HEK293 (cell line): ENCODE measurements around the gene WDR91.

Experiments used
- EGR2 ChIP-seq: fragments of 450-650 bp; formaldehyde crosslinking; IDR thresholded peaks from 2 replicates; pipeline ENCODE4 v1.5.1; 2016; ENCODE audit warnings: low read depth, missing biosample characterization, missing genetic modification characterization
- GFI1B ChIP-seq: fragments of 450-650 bp; formaldehyde crosslinking; IDR thresholded peaks from 2 replicates; pipeline ENCODE4 v1.5.1; 2016; ENCODE audit warnings: missing biosample characterization, missing genetic modification characterization
- GLIS2 ChIP-seq: fragments of 450-650 bp; formaldehyde crosslinking; IDR thresholded peaks from 2 replicates; pipeline ENCODE4 v1.5.1; 2016; ENCODE audit warnings: missing biosample characterization, missing genetic modification characterization
- ZNF112 ChIP-seq: fragments of 450-650 bp; formaldehyde crosslinking; IDR thresholded peaks from 2 replicates; pipeline ENCODE4 v1.5.0; 2017; ENCODE audit warnings: missing biosample characterization, missing genetic modification characterization
- ZNF140 ChIP-seq: fragments of 450-650 bp; formaldehyde crosslinking; IDR thresholded peaks from 2 replicates; pipeline ENCODE4 v1.5.1; 2016; ENCODE audit warnings: missing biosample characterization, missing genetic modification characterization
- ZNF23 ChIP-seq: fragments of 450-650 bp; formaldehyde crosslinking; IDR thresholded peaks from 2 replicates; pipeline ENCODE4 v1.5.1; 2016; ENCODE audit warnings: missing biosample characterization, missing genetic modification characterization, borderline replicate concordance
- ZNF239 ChIP-seq: fragments of 450-650 bp; formaldehyde crosslinking; IDR thresholded peaks from 2 replicates; pipeline ENCODE4 v1.5.1; 2016; ENCODE audit warnings: missing biosample characterization, missing genetic modification characterization
- ZNF24 ChIP-seq: fragments of 450-650 bp; formaldehyde crosslinking; IDR thresholded peaks from 2 replicates; pipeline ENCODE4 v1.5.1; 2016; ENCODE audit warnings: missing biosample characterization, missing genetic modification characterization
- ZNF266 ChIP-seq: fragments of 450-650 bp; formaldehyde crosslinking; IDR thresholded peaks from 2 replicates; pipeline ENCODE4 v1.5.1; 2016; ENCODE audit warnings: missing biosample characterization, missing genetic modification characterization, low read depth
- ZNF600 ChIP-seq: fragments of 450-650 bp; formaldehyde crosslinking; IDR thresholded peaks from 2 replicates; pipeline ENCODE4 v1.5.1; 2016; ENCODE audit warnings: missing biosample characterization, missing genetic modification characterization
- ZNF629 ChIP-seq: fragments of 450-650 bp; formaldehyde crosslinking; IDR thresholded peaks from 2 replicates; pipeline ENCODE4 v1.5.1; 2017; ENCODE audit warnings: missing biosample characterization, missing genetic modification characterization
- ZNF76 ChIP-seq: fragments of 450-650 bp; formaldehyde crosslinking; IDR thresholded peaks from 2 replicates; pipeline ENCODE4; 2016; ENCODE audit warnings: low read depth, missing biosample characterization, missing genetic modification characterization, borderline replicate concordance
- ZNF843 ChIP-seq: fragments of 450-650 bp; formaldehyde crosslinking; IDR thresholded peaks from 2 replicates; pipeline ENCODE4 v1.5.1; 2016; ENCODE audit warnings: missing biosample characterization, missing genetic modification characterization
- TF ChIP-seq, protein P1 (sequence below): fragments of 450-650 bp; formaldehyde crosslinking; conservative IDR thresholded peaks from 2 replicates; pipeline ENCODE4 v1.5.1; 2016; ENCODE audit warnings: low read depth, missing biosample characterization, missing genetic modification characterization
- TF ChIP-seq, protein P2 (sequence below): fragments of 450-650 bp; formaldehyde crosslinking; IDR thresholded peaks from 2 replicates; pipeline ENCODE4 v1.5.1; 2016; ENCODE audit warnings: missing biosample characterization, missing genetic modification characterization
- TF ChIP-seq, protein P3 (sequence below): fragments of 450-650 bp; formaldehyde crosslinking; IDR thresholded peaks from 2 replicates; pipeline ENCODE4 v1.5.1; 2017; ENCODE audit warnings: missing biosample characterization, missing genetic modification characterization
- TF ChIP-seq, protein P4 (sequence below): fragments of 450-650 bp; formaldehyde crosslinking; IDR thresholded peaks from 2 replicates; pipeline ENCODE4 v1.5.1; 2016; ENCODE audit warnings: missing biosample characterization, missing genetic modification characterization
- TF ChIP-seq, protein P5 (sequence below): fragments of 450-650 bp; formaldehyde crosslinking; IDR thresholded peaks from 2 replicates; pipeline ENCODE4 v1.5.1; 2016; ENCODE audit warnings: missing biosample characterization, missing genetic modification characterization
- TF ChIP-seq, protein P6 (sequence below): fragments of 450-650 bp; formaldehyde crosslinking; IDR thresholded peaks from 2 replicates; pipeline ENCODE4 v1.5.1; 2016; ENCODE audit warnings: missing biosample characterization, missing genetic modification characterization
- TF ChIP-seq, protein P7 (sequence below): sonication (generic); formaldehyde crosslinking; IDR thresholded peaks from 2 replicates; pipeline ENCODE4 v1.8.1; 2022; ENCODE audit warnings: mild to moderate bottlenecking, moderate library complexity, missing genetic modification reagents
- TF ChIP-seq, protein P8 (sequence below): fragments of 450-650 bp; formaldehyde crosslinking; IDR thresholded peaks from 2 replicates; pipeline ENCODE4 v1.5.1; 2016; ENCODE audit warnings: missing biosample characterization, missing genetic modification characterization, borderline replicate concordance

The WDR91 gene

DNA sequence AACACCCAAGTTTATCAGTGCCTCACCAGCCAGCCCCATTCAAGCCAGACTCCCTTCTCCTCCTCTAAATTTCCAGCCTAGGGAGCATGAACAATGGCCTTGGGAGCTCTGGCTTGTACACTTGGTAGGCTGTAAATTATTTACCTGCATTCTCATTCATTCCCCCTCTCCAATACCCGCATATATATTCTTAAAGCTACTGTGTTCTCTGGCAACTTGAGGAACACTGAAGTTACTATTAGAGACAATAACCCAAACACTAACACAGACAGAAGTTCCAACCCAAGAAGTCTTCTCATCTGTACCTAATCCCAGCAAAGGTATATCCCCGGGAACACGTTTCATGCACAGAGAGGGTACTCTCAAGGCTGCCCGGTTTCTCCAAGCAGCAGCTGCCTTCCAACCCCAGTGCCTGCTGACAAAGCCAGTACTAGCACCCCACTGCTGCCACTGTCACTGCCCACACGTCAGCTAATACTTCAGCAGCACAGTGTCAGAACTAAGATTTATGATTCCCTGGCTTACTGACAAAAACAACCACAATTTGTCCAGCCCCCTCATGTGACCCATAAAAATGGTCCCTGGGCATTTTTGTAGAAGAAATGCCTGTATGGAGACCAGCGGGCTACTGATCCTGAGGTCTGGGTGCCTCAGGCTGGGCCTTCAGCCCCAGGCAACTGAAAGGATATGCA lies 3.1 kb downstream of the WDR91 start (continued):
- TF ChIP-seq, protein P1, sequence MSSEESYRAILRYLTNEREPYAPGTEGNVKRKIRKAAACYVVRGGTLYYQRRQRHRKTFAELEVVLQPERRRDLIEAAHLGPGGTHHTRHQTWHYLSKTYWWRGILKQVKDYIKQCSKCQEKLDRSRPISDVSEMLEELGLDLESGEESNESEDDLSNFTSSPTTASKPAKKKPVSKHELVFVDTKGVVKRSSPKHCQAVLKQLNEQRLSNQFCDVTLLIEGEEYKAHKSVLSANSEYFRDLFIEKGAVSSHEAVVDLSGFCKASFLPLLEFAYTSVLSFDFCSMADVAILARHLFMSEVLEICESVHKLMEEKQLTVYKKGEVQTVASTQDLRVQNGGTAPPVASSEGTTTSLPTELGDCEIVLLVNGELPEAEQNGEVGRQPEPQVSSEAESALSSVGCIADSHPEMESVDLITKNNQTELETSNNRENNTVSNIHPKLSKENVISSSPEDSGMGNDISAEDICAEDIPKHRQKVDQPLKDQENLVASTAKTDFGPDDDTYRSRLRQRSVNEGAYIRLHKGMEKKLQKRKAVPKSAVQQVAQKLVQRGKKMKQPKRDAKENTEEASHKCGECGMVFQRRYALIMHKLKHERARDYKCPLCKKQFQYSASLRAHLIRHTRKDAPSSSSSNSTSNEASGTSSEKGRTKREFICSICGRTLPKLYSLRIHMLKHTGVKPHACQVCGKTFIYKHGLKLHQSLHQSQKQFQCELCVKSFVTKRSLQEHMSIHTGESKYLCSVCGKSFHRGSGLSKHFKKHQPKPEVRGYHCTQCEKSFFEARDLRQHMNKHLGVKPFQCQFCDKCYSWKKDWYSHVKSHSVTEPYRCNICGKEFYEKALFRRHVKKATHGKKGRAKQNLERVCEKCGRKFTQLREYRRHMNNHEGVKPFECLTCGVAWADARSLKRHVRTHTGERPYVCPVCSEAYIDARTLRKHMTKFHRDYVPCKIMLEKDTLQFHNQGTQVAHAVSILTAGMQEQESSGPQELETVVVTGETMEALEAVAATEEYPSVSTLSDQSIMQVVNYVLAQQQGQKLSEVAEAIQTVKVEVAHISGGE = no peak
- TF ChIP-seq, protein P2, sequence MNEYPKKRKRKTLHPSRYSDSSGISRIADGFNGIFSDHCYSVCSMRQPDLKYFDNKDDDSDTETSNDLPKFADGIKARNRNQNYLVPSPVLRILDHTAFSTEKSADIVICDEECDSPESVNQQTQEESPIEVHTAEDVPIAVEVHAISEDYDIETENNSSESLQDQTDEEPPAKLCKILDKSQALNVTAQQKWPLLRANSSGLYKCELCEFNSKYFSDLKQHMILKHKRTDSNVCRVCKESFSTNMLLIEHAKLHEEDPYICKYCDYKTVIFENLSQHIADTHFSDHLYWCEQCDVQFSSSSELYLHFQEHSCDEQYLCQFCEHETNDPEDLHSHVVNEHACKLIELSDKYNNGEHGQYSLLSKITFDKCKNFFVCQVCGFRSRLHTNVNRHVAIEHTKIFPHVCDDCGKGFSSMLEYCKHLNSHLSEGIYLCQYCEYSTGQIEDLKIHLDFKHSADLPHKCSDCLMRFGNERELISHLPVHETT (tag by site-specific recombination) = no peak
- TF ChIP-seq ZNF266 (tag by site-specific recombination) (no peak), ZNF239 (tag by site-specific recombination) (no peak), ZNF112 (tag by site-specific recombination) (no peak), EGR2 (tag by site-specific recombination) (0 out of 2 replicates have a peak, but pooled peaks have one; percentile 39), ZNF76 (no peak), GLIS2 (tag by site-specific recombination) (no peak), ZNF600 (tag by site-specific recombination) (peak; percentile 41; the same call in 1 of the 2 replicates), GFI1B (tag by site-specific recombination) (no peak), ZNF843 (tag by site-specific recombination) (0 out of 2 replicates have a peak, but pooled peaks have one; percentile 44), ZNF24 (tag by site-specific recombination) (0 out of 2 replicates have a peak, but pooled peaks have one; percentile 41), ZNF23 (tag by site-specific recombination) (no peak), ZNF629 (tag by site-specific recombination) (peak; percentile 47; the same call in 1 of the 2 replicates), ZNF140 (tag by site-specific recombination) (no peak)
- TF ChIP-seq, protein P3, sequence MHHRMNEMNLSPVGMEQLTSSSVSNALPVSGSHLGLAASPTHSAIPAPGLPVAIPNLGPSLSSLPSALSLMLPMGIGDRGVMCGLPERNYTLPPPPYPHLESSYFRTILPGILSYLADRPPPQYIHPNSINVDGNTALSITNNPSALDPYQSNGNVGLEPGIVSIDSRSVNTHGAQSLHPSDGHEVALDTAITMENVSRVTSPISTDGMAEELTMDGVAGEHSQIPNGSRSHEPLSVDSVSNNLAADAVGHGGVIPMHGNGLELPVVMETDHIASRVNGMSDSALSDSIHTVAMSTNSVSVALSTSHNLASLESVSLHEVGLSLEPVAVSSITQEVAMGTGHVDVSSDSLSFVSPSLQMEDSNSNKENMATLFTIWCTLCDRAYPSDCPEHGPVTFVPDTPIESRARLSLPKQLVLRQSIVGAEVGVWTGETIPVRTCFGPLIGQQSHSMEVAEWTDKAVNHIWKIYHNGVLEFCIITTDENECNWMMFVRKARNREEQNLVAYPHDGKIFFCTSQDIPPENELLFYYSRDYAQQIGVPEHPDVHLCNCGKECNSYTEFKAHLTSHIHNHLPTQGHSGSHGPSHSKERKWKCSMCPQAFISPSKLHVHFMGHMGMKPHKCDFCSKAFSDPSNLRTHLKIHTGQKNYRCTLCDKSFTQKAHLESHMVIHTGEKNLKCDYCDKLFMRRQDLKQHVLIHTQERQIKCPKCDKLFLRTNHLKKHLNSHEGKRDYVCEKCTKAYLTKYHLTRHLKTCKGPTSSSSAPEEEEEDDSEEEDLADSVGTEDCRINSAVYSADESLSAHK (tag by site-specific recombination) = no peak
- TF ChIP-seq, protein P4, sequence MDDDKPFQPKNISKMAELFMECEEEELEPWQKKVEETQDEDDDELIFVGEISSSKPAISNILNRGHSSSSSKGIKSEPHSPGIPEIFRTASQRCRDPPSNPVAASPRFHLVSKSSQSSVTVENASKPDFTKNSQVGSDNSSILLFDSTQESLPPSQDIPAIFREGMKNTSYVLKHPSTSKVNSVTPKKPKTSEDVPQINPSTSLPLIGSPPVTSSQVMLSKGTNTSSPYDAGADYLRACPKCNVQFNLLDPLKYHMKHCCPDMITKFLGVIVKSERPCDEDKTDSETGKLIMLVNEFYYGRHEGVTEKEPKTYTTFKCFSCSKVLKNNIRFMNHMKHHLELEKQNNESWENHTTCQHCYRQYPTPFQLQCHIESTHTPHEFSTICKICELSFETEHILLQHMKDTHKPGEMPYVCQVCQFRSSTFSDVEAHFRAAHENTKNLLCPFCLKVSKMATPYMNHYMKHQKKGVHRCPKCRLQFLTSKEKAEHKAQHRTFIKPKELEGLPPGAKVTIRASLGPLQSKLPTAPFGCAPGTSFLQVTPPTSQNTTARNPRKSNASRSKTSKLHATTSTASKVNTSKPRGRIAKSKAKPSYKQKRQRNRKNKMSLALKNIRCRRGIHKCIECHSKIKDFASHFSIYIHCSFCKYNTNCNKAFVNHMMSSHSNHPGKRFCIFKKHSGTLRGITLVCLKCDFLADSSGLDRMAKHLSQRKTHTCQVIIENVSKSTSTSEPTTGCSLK (tag by site-specific recombination) = no peak
- TF ChIP-seq, protein P5, sequence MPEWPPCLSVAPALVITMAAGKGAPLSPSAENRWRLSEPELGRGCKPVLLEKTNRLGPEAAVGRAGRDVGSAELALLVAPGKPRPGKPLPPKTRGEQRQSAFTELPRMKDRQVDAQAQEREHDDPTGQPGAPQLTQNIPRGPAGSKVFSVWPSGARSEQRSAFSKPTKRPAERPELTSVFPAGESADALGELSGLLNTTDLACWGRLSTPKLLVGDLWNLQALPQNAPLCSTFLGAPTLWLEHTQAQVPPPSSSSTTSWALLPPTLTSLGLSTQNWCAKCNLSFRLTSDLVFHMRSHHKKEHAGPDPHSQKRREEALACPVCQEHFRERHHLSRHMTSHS = no peak
- TF ChIP-seq, protein P6, sequence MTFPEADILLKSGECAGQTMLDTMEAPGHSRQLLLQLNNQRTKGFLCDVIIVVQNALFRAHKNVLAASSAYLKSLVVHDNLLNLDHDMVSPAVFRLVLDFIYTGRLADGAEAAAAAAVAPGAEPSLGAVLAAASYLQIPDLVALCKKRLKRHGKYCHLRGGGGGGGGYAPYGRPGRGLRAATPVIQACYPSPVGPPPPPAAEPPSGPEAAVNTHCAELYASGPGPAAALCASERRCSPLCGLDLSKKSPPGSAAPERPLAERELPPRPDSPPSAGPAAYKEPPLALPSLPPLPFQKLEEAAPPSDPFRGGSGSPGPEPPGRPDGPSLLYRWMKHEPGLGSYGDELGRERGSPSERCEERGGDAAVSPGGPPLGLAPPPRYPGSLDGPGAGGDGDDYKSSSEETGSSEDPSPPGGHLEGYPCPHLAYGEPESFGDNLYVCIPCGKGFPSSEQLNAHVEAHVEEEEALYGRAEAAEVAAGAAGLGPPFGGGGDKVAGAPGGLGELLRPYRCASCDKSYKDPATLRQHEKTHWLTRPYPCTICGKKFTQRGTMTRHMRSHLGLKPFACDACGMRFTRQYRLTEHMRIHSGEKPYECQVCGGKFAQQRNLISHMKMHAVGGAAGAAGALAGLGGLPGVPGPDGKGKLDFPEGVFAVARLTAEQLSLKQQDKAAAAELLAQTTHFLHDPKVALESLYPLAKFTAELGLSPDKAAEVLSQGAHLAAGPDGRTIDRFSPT (tag by site-specific recombination) = no peak
- TF ChIP-seq, protein P7, sequence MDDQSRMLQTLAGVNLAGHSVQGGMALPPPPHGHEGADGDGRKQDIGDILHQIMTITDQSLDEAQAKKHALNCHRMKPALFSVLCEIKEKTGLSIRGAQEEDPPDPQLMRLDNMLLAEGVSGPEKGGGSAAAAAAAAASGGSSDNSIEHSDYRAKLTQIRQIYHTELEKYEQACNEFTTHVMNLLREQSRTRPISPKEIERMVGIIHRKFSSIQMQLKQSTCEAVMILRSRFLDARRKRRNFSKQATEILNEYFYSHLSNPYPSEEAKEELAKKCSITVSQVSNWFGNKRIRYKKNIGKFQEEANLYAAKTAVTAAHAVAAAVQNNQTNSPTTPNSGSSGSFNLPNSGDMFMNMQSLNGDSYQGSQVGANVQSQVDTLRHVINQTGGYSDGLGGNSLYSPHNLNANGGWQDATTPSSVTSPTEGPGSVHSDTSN (CRISPR knock-in tag) = no peak
- TF ChIP-seq, protein P8, sequence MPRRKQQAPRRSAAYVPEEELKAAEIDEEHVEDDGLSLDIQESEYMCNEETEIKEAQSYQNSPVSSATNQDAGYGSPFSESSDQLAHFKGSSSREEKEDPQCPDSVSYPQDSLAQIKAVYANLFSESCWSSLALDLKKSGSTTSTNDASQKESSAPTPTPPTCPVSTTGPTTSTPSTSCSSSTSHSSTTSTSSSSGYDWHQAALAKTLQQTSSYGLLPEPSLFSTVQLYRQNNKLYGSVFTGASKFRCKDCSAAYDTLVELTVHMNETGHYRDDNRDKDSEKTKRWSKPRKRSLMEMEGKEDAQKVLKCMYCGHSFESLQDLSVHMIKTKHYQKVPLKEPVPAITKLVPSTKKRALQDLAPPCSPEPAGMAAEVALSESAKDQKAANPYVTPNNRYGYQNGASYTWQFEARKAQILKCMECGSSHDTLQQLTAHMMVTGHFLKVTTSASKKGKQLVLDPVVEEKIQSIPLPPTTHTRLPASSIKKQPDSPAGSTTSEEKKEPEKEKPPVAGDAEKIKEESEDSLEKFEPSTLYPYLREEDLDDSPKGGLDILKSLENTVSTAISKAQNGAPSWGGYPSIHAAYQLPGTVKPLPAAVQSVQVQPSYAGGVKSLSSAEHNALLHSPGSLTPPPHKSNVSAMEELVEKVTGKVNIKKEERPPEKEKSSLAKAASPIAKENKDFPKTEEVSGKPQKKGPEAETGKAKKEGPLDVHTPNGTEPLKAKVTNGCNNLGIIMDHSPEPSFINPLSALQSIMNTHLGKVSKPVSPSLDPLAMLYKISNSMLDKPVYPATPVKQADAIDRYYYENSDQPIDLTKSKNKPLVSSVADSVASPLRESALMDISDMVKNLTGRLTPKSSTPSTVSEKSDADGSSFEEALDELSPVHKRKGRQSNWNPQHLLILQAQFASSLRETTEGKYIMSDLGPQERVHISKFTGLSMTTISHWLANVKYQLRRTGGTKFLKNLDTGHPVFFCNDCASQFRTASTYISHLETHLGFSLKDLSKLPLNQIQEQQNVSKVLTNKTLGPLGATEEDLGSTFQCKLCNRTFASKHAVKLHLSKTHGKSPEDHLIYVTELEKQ (tag by site-specific recombination) = peak; percentile 53; the same call in 1 of the 2 replicates
